Transverse colon (tissue), 4 donors: Measurements from ENCODE around the gene SSBP2.
"Not testable (repeated sequence)": the region's sequence is repeated elsewhere in the genome, so short reads cannot be mapped to it uniquely, and the experiment has no call there.

Experiments
- CTCF ChIP-seq, 5 experiments: fragments of 200-600 bp in 3 of 5; fragments of 450-650 bp in 2 of 5; sonication (generic) in 3 of 5; IDR thresholded peaks; 1 replicate in 2 of 5; 2 replicates in 3 of 5; pipeline ENCODE4 v1.5.1; 2016 to 2017; ENCODE audit warnings: antibody characterized with exemption in 5 of 5, inconsistent platforms in 3 of 5, mild to moderate bottlenecking in 2 of 5, moderate library complexity in 1 of 5
- EP300 ChIP-seq: sonication (generic); formaldehyde crosslinking; IDR thresholded peaks from one replicate; pipeline ENCODE4 v1.6.1; 2017; ENCODE audit warnings: antibody characterized with exemption, low read depth
- POLR2A ChIP-seq: fragments of 450-650 bp; IDR thresholded peaks from one replicate; pipeline ENCODE4 v1.6.1; 2016; ENCODE audit warnings: antibody characterized with exemption, mild to moderate bottlenecking, moderate library complexity
- POLR2AphosphoS5 ChIP-seq, 3 donors: sonication (generic); formaldehyde crosslinking; IDR thresholded peaks; one replicate each; pipeline ENCODE4 v1.6.1; 2016; ENCODE audit warnings: antibody characterized with exemption in 3 of 3

DNA sequence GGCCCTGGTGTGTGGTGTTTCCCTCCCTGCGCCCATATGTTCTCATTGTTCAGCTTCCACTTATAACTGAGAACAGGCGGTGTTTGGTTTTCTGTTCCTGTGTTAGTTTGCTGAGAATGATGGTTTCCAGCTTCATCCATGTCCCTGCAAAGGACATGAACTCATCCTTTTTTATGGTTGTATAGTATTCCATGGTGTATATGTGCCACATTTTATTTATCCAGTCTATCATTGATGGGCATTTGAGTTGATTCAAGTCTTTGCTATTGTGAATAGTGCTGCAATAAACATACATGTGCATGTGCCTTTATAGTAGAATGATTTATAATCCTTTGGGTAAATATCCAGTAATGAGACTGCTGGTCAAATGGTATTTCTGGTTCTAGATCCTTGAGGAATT, 36.8 kb downstream of the SSBP2 start:
- TF ChIP-seq CTCF (IDR thresholded peaks at IDR 0.05); POLR2A; POLR2AphosphoS5 (IDR thresholded peaks at IDR 0.05); EP300: not testable (repeated sequence)
